22Rv1 (cell line): Measurements from ENCODE around the gene SWSAP1.

ENCODE experiments used
- H3K27ac ChIP-seq: fragments of 450-650 bp; 2 replicates; pipeline ENCODE4 v1.5.1; 2017
- ZFX ChIP-seq: fragments of 450-650 bp; IDR thresholded peaks from 2 replicates; pipeline ENCODE4 v1.6.1; 2017; ENCODE audit warnings: antibody characterized with exemption, borderline replicate concordance
- TF ChIP-seq, protein P1 (sequence below): fragments of 450-650 bp; IDR thresholded peaks from 2 replicates; pipeline ENCODE4 v1.5.1; 2017; ENCODE audit warnings: mild to moderate bottlenecking

The SWSAP1 gene

DNA sequence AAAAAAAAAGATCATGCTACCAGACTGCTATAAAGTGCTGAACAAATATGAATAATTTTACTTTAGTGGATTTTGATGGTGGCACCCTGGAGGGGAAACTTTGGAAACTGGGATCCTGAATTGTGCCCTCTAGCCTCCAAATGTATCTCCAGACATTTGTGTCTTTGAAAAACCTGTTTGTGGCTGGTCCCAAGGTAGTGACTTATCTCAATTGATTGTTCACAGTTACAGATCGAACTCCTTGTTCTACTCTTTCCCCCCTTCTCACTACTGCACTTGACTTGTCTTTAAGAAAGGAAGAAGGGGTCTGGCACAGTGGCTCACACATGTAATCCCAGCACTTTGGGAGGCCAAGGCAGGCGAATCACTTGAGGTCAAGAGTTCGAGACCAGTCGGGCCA, 34.1 kb downstream of the SWSAP1 start:
- H3K27ac ChIP-seq, result no peak overlapping the region
- no peak for TF ChIP-seq ZFX

DNA sequence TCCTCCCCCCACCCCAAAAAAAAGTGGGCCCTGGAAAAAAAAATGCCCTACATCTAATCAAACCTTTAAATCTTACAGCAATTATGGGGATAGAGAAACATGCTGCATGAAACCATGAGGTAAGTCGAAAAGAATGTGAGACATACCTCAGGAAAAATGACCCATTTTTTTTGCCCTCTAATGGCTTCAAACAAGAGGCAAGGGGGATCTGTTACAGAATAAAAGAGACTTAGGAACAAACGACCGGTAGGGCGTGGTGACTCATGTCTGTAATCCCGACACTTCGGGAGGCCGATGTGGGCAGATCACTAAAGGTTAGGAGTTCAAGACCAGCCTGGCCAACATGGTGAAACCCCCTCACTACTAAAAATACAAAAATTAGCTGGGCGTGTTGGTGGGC, 36.2 kb downstream of the SWSAP1 start:
- no peak for TF ChIP-seq ZFX
- TF ChIP-seq, protein P1, sequence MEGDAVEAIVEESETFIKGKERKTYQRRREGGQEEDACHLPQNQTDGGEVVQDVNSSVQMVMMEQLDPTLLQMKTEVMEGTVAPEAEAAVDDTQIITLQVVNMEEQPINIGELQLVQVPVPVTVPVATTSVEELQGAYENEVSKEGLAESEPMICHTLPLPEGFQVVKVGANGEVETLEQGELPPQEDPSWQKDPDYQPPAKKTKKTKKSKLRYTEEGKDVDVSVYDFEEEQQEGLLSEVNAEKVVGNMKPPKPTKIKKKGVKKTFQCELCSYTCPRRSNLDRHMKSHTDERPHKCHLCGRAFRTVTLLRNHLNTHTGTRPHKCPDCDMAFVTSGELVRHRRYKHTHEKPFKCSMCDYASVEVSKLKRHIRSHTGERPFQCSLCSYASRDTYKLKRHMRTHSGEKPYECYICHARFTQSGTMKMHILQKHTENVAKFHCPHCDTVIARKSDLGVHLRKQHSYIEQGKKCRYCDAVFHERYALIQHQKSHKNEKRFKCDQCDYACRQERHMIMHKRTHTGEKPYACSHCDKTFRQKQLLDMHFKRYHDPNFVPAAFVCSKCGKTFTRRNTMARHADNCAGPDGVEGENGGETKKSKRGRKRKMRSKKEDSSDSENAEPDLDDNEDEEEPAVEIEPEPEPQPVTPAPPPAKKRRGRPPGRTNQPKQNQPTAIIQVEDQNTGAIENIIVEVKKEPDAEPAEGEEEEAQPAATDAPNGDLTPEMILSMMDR, result no peak

DNA sequence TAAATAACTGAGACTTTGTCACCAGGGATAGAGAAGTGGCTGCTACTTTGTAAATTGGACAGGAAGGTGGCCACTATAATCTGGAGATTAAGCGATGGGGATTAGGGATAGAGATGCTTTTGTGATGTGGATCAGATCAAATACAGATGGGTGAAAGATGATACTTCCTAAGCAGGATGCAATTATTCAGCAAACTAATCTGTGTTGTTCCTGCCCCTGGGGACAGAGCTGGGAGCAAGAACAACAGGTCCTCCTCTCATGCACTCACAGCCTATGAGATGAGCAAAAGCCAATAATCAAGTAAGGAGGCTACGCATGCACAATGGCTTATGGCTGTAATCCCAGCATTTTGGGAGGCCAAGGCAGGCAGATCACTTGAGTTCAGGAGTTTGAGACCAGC, 40.1 kb downstream of the SWSAP1 start:
- TF ChIP-seq, protein P1, result no peak
- TF ChIP-seq ZFX, result no peak
- no peak overlapping the region for H3K27ac ChIP-seq

More for the DNA sequence above, 36.2 kb downstream of the SWSAP1 start:
- H3K27ac ChIP-seq, result no peak overlapping the region

- TF ChIP-seq, protein P1, result no peak
- TF ChIP-seq ZFX, result no peak
These were observed 42.0 kb downstream of the SWSAP1 start for GRCh38 chr19:11416346-11417052.

GRCh38 chr19:11418094-11418548, 43.7 kb downstream of the SWSAP1 start:
- no peak for TF ChIP-seq ZFX
- TF ChIP-seq, protein P1, result no peak
- H3K27ac ChIP-seq, result peak overlapping the region; percentile 82

More at GRCh38 chr19:11416346-11417052, 42.0 kb downstream of the SWSAP1 start:
- no peak overlapping the region for H3K27ac ChIP-seq

GRCh38 chr19:11418549-11419506, 44.4 kb downstream of the SWSAP1 start, which contains the start of gene RGL3:
RGL3 (minus strand) TSS chr19:11419314; CDS start chr19:11419278, 36 bp downstream.
- TF ChIP-seq ZFX, result no peak
- TF ChIP-seq, protein P1, result no peak

DNA sequence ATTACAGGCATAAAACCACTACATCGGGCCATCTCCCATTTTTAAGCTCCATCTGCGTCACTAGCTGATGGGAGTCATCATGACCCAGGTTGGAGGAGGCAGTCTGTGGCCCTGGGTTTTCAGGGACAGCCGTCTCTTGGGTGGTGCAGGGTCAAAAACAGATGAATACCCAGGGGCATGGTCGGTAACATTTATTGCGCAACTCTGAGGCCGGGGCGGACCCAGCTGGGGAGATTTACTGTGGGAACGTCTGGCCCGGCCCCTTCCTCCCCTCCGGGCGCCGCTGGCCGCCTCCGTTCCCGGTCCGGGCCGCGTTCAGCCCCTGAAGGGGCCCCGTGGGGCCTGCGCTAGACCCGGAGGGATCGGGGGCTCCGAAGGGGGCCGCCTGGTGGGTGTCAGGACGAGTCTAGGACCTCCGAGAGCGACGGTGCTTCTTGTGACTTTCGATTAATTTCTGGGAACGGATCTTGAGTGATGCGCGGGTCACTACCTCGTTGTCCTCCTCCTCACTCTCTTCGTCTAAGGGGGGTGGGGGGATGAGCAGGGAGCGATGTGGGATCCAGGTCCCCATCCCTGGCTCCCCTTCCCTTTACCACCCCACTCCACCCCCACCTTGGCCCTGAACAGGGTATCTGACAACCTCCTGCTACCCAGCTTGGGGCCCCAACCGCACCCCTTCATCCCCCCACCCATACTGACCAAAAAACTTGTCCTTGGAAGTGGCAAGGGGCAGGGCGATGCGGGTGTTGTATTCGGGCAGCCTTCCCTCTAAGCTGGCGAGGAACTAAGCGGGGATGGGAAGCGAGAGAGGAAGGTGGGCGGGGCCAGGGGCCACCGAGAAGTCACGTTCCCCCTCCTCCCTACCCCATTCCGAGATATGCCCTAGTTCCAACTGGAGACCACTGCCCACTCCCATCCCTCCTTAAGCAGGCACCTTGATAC, 46.2 kb downstream of the SWSAP1 start:
- H3K27ac ChIP-seq, result peak overlapping the region; percentile 79
- no peak for TF ChIP-seq ZFX
- TF ChIP-seq, protein P1, result no peak

More at GRCh38 chr19:11418549-11419506, 44.4 kb downstream of the SWSAP1 start, which contains the start of gene RGL3:
- peak within 1 kb of the TSS; percentile 82 for H3K27ac ChIP-seq
